ENCODE measurements around the gene TENM3. TPM values are rescaled to one million over a fixed set of nuclear protein-coding genes. Genes with fewer than 3 reads are reported as not detected.

Gene TENM3
- total RNA-seq, 1 experiment from 2014 or later, result not detected

DNA sequence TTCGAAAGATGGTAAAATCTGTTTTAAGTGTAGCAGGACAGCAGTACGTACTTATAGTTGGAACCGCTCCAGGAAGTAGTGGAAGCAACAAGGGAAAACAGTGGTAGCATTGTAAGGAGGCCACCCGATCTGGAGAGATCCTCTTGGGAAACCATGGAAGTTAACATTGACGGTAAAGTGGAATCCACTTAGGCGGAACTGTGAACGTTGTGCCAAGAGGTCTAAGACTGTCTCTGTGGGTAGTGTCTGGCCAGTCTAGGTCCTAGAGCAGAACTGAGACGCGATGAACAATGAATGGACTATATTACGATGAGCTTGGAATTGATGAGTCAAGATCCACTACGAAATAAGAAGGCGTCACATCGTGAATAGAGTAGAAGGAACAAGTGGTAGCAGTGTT, 124.0 kb downstream of the TENM3 start:
- H3K4me3 ChIP-seq, result no peak overlapping the region
- ChIA-PET CTCF (no interaction called here), POLR2A (ENCODE audit: unreplicated experiment) (no interaction called here)
- intact Hi-C loops (cut with micrococcal nuclease; ENCODE audit: unreplicated experiment), result no loop called here
- H3K27ac ChIP-seq, result no peak overlapping the region
- no TSS peak for BruUV-seq (replicated peaks)
- H3K4me1 ChIP-seq (replicated peaks; ENCODE audit: insufficient read depth), result no peaks in the 10 kb centered on the region
- no peak overlapping the region for H2AFZ ChIP-seq
- no peaks in the 10 kb centered on the region for H3F3A ChIP-seq (ENCODE audit: insufficient read depth, low read depth)
- H4K20me1 ChIP-seq (ENCODE audit: insufficient read depth), result no peaks in the 10 kb centered on the region
- TF ChIP-seq, protein P1, sequence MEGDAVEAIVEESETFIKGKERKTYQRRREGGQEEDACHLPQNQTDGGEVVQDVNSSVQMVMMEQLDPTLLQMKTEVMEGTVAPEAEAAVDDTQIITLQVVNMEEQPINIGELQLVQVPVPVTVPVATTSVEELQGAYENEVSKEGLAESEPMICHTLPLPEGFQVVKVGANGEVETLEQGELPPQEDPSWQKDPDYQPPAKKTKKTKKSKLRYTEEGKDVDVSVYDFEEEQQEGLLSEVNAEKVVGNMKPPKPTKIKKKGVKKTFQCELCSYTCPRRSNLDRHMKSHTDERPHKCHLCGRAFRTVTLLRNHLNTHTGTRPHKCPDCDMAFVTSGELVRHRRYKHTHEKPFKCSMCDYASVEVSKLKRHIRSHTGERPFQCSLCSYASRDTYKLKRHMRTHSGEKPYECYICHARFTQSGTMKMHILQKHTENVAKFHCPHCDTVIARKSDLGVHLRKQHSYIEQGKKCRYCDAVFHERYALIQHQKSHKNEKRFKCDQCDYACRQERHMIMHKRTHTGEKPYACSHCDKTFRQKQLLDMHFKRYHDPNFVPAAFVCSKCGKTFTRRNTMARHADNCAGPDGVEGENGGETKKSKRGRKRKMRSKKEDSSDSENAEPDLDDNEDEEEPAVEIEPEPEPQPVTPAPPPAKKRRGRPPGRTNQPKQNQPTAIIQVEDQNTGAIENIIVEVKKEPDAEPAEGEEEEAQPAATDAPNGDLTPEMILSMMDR (conservative IDR thresholded peaks at IDR 0.05), result no peak
- no peak for TF ChIP-seq EZH2 (IDR thresholded peaks at IDR 0.05; ENCODE audit: low read depth)
- H3K9me2 ChIP-seq (ENCODE audit: insufficient read depth), result no peaks in the 10 kb centered on the region
- no peak overlapping the region for H3K4me2 ChIP-seq
- DNase-seq, result no peak
- no peaks in the 10 kb centered on the region for H3K79me2 ChIP-seq (ENCODE audit: low read depth)
- H3K36me3 ChIP-seq (ENCODE audit: low read depth), result no peaks in the 10 kb centered on the region
- no peaks in the 10 kb centered on the region for H3K27me3 ChIP-seq (ENCODE audit: insufficient read depth, low read depth)
- no peaks in the 10 kb centered on the region for H3K9me3 ChIP-seq (ENCODE audit: insufficient read depth, low read depth)

DNA sequence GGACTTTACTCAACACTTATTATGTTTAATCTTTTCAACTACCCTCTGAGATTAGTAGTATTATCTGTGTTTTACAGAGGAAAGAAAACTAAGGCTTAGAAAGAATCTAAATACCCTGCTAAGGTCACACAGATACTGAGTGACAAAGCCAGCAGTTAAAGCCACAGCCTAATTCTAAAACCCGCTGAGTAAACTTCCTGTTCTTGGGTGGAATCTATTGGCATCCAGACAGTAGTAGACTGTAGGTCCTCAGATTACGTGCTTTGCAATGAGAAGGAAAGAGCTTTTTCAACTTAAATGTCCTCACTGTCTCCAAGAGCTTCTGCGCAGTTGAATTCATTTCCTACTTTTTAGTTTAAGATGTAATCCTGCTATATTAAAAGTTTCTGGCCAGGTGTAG, 126.0 kb downstream of the TENM3 start:
- Histone ChIP-seq H3K36me3 (ENCODE audit: low read depth) (no peaks in the 10 kb centered on the region), H4K20me1 (ENCODE audit: insufficient read depth) (no peaks in the 10 kb centered on the region), H3K4me3 (no peak overlapping the region), H3K4me2 (no peak overlapping the region), H3K27ac (no peak overlapping the region), H3K4me1 (replicated peaks; ENCODE audit: insufficient read depth) (no peaks in the 10 kb centered on the region), H2AFZ (no peak overlapping the region), H3K9me2 (ENCODE audit: insufficient read depth) (no peaks in the 10 kb centered on the region), H3K79me2 (ENCODE audit: low read depth) (no peaks in the 10 kb centered on the region), H3K9me3 (ENCODE audit: insufficient read depth, low read depth) (no peaks in the 10 kb centered on the region), H3K27me3 (ENCODE audit: insufficient read depth, low read depth) (no peaks in the 10 kb centered on the region), H3F3A (ENCODE audit: insufficient read depth, low read depth) (no peaks in the 10 kb centered on the region)
- no peak for TF ChIP-seq EZH2 (IDR thresholded peaks at IDR 0.05; ENCODE audit: low read depth)
- TF ChIP-seq, protein P1 (conservative IDR thresholded peaks at IDR 0.05), result no peak
- intact Hi-C loops (cut with micrococcal nuclease; ENCODE audit: unreplicated experiment), result no loop called here
- POLR2A ChIA-PET (ENCODE audit: unreplicated experiment), result no interaction called here
- no TSS peak for BruUV-seq (replicated peaks)
- no peak for DNase-seq
- CTCF ChIA-PET, result no interaction called here

DNA sequence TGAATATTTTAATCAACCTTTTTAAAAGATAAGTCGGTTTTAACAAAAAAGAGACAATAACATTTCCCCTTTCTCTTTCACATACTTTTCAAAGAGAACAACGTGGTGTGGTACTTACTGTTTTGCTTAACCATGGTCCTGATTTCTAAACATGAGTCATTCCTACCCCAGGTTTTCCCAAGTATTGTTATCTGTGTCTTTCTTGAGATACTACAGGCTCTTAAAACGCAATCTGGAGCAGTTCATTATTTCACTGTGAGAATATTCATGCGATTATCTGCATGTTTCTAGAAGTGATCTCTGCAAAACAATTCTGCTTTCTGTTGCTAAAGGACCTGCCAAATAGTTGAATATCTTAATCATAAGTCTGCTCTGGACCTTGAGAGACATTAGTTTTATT, 127.3 kb downstream of the TENM3 start:
- CTCF ChIA-PET, result no interaction called here

More for the DNA sequence above, 127.3 kb downstream of the TENM3 start:
- Histone ChIP-seq H3K4me2 (no peak overlapping the region), H3K36me3 (ENCODE audit: low read depth) (no peaks in the 10 kb centered on the region), H3F3A (ENCODE audit: insufficient read depth, low read depth) (no peaks in the 10 kb centered on the region), H2AFZ (no peak overlapping the region), H3K4me1 (replicated peaks; ENCODE audit: insufficient read depth) (no peaks in the 10 kb centered on the region), H4K20me1 (ENCODE audit: insufficient read depth) (no peaks in the 10 kb centered on the region), H3K79me2 (ENCODE audit: low read depth) (no peaks in the 10 kb centered on the region), H3K4me3 (no peak overlapping the region), H3K27me3 (ENCODE audit: insufficient read depth, low read depth) (no peaks in the 10 kb centered on the region), H3K27ac (no peak overlapping the region), H3K9me2 (ENCODE audit: insufficient read depth) (no peaks in the 10 kb centered on the region), H3K9me3 (ENCODE audit: insufficient read depth, low read depth) (no peaks in the 10 kb centered on the region)
- POLR2A ChIA-PET (ENCODE audit: unreplicated experiment), result no interaction called here
- BruUV-seq (replicated peaks), result no TSS peak
- TF ChIP-seq, protein P1 (conservative IDR thresholded peaks at IDR 0.05), result no peak
- DNase-seq, result no peak
- intact Hi-C loops (cut with micrococcal nuclease; ENCODE audit: unreplicated experiment), result no loop called here
